Progenitor cell of endocrine pancreas (in vitro differentiated cells): ENCODE results near the gene KCNA3. TPM values are rescaled to one million over a fixed set of nuclear protein-coding genes. Genes with fewer than 3 reads are reported as not detected.

ENCODE experiments used
- DNase-seq: peaks from one replicate; pipeline ENCODE4 v3.0.0; 2021; ENCODE audit warnings: low spot score; ENCODE audit not compliant: unreplicated experiment
- H3K27ac Mint-ChIP-seq: 2 replicates; pipeline ENCODE4 v1.8.0; 2021; ENCODE audit warnings: mild to moderate bottlenecking, moderate library complexity, mixed read lengths
- H3K27me3 Mint-ChIP-seq: 2 replicates; pipeline ENCODE4 v1.8.0; 2021; ENCODE audit warnings: mixed read lengths
- H3K36me3 Mint-ChIP-seq: 2 replicates; pipeline ENCODE4 v1.8.0; 2022; ENCODE audit warnings: mixed read lengths; ENCODE audit not compliant: insufficient read depth
- H3K4me1 Mint-ChIP-seq: 2 replicates; pipeline ENCODE4 v1.8.0; 2021; ENCODE audit warnings: low read depth, mixed read lengths
- H3K4me3 Mint-ChIP-seq: 2 replicates; pipeline ENCODE4 v1.8.0; 2021; ENCODE audit warnings: low read depth, mild to moderate bottlenecking, moderate library complexity, mixed read lengths
- H3K9me3 Mint-ChIP-seq: 2 replicates; pipeline ENCODE4 v1.8.0; 2021; ENCODE audit warnings: low read depth, mixed read lengths
- CTCF ChIP-seq: fragments of 200-600 bp; sonication (generic); IDR thresholded peaks from one replicate; pipeline ENCODE4 v1.5.0; 2021; ENCODE audit warnings: antibody characterized with exemption, mild to moderate bottlenecking; ENCODE audit not compliant: unreplicated experiment
- total RNA-seq: library from RNA; stranded (reverse); gene quantifications from 2 replicates; pipeline ENCODE4 v1.2.1, GENCODE V29; 2021

KCNA3 gene
- total RNA-seq, 1 donor from 2014 or later, result 0.72 TPM

GRCh38 chr1:110631836-110632620, 42.7 kb downstream of the KCNA3 start:
- H3K4me3 Mint-ChIP-seq, result no peak overlapping the region
- H3K4me1 Mint-ChIP-seq, result no peaks in the 10 kb centered on the region
- H3K9me3 Mint-ChIP-seq, result no peaks in the 10 kb centered on the region
- H3K27ac Mint-ChIP-seq, result no peak overlapping the region
- DNase-seq, result no peak
- no peak for TF ChIP-seq CTCF
- H3K27me3 Mint-ChIP-seq, result peaks cover 49% of the 10 kb centered on the region
- no peaks in the 10 kb centered on the region for H3K36me3 Mint-ChIP-seq

- peaks cover 53% of the 10 kb centered on the region for H3K27me3 Mint-ChIP-seq
- H3K4me1 Mint-ChIP-seq, result no peaks in the 10 kb centered on the region
- peak; percentile 89 for TF ChIP-seq CTCF
- H3K36me3 Mint-ChIP-seq, result no peaks in the 10 kb centered on the region
- no peak overlapping the region for H3K27ac Mint-ChIP-seq
- no peak overlapping the region for H3K4me3 Mint-ChIP-seq
- no peaks in the 10 kb centered on the region for H3K9me3 Mint-ChIP-seq
- peak; percentile 78 for DNase-seq
These were observed 43.7 kb downstream of the KCNA3 start for GRCh38 chr1:110630839-110631663.

GRCh38 chr1:110628323-110629105, 46.2 kb downstream of the KCNA3 start:
- TF ChIP-seq CTCF, result no peak
- peaks cover 52% of the 10 kb centered on the region for H3K27me3 Mint-ChIP-seq

GRCh38 chr1:110627764-110628163, 47.0 kb downstream of the KCNA3 start:
- no peak overlapping the region for H3K27ac Mint-ChIP-seq
- no peaks in the 10 kb centered on the region for H3K4me1 Mint-ChIP-seq
- H3K27me3 Mint-ChIP-seq, result peaks cover 54% of the 10 kb centered on the region
- TF ChIP-seq CTCF, result no peak
- H3K9me3 Mint-ChIP-seq, result no peaks in the 10 kb centered on the region
- DNase-seq, result no peak
- H3K36me3 Mint-ChIP-seq, result no peaks in the 10 kb centered on the region
- H3K4me3 Mint-ChIP-seq, result no peak overlapping the region

More at GRCh38 chr1:110628323-110629105, 46.2 kb downstream of the KCNA3 start:
- Mint-ChIP-seq H3K4me1 (no peaks in the 10 kb centered on the region), H3K9me3 (no peaks in the 10 kb centered on the region), H3K36me3 (no peaks in the 10 kb centered on the region), H3K4me3 (no peak overlapping the region), H3K27ac (no peak overlapping the region)
- DNase-seq, result no peak

GRCh38 chr1:110626889-110627288, 47.9 kb downstream of the KCNA3 start:
- TF ChIP-seq CTCF, result no peak
- Mint-ChIP-seq H3K27ac (no peak overlapping the region), H3K27me3 (peaks cover 63% of the 10 kb centered on the region), H3K9me3 (no peaks in the 10 kb centered on the region), H3K4me1 (no peaks in the 10 kb centered on the region), H3K36me3 (no peaks in the 10 kb centered on the region), H3K4me3 (no peak overlapping the region)
- no peak for DNase-seq
